Right forelimb (tissue), 1 donor: ENCODE results near the gene GNPTAB.
A peak's percentile ranks its signal among the peaks of the same experiment; 100 is the strongest.

Source experiments
- DNase-seq: peaks from one replicate; pipeline ENCODE4 v3.0.0-alpha.2; 2018

The GNPTAB gene

DNA sequence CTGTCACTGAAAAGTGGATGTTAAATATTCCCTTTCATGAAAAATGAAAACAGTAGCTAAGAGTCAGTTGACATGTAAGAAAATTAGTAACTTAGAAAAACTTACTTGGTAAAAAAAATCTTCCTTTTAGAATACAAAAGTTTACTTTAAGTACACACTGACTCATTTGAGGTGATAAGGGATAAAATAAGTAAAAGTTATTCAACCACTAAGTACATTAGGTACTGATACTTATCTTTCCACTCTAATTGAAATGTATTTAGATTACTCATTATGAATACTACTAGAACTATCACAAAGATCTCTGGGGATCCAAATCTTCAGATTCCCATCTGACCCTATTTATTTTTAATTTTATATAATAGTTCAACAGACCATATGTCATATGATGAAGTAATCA, 103.7 kb downstream of the GNPTAB start:
- no peak for DNase-seq

DNA sequence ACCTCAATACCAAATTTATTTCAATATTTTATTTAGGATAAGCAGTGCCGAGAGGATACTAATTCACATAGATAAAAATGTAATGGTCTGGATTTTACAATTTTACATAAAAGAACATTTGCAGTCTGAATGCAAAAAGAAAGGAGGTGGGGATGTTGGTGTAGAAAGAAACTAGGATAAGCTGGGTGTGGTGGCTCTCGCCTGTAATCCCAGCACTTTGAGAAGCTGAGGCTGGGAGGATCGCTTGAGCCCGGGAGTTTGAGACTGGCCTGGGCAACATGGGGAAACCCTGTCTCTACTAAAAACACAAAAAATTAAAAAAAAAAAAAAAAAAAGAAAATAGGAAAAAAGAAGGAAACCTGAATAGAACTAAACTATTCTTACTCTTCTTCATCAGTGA, 108.4 kb downstream of the GNPTAB start:
- DNase-seq: no peak

DNA sequence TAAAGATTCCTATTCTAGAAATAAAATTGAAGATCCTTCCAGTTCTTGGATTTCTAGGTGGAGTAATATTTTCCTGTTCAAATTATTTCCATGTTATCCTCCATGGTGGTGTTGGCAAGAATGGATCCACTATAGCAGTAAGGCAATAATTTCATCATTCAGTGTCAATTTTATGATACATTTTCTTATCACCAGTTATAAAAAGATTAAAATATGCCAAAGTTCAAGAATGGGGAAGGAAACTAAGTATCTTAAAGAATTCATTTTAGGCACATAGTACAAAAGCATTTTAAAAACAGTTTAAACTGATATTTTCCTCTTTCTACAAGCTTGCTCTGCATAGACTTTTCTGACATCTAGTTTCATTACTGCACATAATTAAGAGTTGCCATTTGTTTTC, 110.6 kb downstream of the GNPTAB start:
- DNase-seq: no peak

DNA sequence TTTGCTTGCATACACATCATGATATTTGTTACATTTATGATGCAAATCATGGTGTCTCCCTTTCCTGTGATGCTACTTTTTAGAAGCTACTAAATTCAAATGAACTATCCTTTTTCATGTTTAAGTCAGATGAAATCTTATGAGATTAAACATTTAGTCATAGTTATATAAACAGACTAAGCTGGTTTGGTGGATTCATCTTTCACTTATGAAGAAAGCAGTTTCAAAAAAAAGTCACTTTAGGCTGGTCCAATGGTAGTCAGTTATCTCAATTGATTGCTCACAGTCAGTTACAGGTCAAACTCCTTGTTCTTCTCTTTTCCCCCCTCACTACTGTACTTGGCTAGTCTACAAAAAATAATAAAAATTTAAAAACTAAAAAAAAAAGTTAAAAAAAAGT, 111.2 kb downstream of the GNPTAB start:
- no peak for DNase-seq

DNA sequence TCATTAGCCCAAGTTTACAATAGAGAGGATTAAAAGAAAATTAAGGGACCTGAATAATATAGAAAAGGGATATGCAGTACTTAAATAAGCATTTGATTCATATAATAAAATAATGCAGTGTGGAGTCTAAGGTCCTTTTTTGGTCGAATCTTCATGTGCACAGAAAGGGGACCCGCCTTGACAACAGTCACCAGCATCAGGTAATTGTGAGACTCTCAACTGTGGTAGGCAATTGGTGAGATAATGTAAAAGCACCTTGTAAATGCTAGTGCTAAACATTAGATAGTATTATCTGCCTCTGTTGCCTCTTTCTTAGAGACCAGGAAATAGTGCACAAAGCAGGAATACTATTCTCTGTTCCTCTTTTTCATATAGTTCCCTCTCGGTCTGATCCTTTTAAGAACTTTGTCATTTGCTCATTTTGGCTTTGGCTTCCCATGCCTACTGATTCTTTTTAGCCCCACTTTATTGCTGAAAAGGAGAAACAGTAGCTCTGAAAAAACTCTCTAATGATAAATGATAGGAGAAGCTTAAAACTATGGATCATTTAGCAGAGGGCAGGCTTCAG, 115.8 kb downstream of the GNPTAB start:
- DNase-seq: no peak

DNA sequence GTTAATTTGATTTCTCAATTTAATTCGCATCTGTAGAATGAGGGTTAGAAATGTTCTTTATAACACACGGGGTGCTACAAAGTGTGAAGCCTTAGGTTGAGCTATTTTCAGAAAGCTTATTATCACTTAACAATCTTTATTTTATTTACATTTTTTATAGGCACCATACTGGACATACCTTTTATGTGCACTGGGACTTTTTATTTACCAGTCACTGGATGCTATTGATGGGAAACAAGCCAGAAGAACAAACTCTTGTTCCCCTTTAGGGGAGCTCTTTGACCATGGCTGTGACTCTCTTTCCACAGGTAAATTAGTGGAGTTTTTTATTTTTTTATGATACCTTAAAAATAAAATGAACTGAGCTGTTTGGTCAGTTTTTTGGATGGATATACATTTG, 116.8 kb downstream of the GNPTAB start:
- DNase-seq: no peak

DNA sequence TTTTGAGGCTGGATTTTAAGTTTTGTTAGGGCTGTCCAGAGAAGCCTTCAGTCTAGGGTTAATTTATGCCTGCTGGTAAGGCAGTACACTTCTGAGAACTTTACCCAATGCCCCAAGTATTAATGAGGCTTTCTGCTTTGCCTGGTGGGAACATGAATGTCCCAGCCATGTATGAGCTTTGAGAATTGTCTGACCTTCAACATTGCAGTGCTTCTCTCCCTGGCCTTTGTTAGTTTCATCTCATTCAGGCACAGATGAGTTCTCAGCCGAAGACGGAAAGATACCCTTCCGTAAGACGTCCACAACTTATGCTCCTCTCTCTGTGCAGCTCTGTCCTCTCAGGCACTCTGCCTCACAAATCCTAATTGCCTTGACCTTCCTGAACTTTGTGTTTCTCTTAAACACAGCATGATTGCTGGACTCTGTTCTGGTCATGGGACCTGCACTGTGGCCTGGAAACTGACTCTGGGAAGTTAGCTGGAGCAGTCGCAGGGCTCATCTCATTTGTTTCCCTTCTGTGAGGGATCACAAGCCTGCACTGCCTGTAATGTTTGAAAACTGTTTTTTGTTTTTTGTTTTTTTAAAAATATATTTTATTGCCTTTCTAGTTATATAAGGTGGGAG, 117.6 kb downstream of the GNPTAB start:
- no peak for DNase-seq

DNA sequence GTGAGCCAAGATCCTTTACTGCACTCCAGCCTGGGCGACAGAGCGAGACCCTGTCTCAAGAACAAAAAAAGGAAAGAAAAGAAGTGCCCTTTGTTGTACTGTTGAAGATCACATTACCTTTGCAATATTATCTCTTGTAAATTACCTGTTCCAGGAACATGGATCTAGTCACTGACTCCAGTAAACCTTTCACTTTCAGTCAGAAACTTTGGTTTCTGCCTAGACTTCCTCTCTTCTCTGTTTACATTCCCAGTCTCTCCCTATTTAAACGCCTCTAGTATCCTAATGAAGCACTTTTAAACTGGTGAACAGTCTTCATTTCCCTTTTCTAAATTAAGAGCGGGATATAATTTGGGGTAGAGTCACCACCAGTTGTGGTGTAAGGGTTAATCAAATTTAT, 120.5 kb downstream of the GNPTAB start:
- no peak for DNase-seq

DNA sequence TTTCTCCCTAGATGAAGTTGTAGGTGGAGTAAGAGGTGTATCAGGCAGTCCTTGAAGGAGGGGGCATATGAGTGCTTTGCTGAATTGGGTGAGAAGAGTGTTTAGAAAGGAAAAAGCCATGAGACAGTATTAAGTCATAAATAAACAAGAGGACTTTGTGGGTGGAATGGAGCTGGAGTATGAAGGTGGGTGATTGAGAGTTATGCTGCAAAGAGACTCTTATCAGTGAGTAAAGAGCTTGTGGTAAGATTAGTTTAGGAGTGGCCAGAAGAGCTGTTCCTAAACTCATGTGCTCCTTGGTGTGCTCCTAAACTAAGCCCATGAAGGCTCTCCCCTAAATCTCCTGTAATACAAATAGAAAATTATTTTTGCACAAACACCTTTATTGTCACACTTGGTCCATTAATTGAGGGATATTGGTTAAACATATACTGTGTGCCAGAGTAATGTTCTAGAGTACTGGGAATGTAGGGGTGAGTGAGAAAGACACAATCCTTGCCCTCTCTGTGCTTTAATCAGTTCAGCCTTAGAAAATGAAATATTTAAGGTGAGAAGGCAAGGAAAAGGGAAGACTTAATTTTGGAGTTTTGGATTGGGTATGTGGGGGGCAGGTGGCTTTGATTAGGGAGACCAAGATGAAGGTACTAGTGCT, 123.5 kb downstream of the GNPTAB start:
- DNase-seq: no peak

DNA sequence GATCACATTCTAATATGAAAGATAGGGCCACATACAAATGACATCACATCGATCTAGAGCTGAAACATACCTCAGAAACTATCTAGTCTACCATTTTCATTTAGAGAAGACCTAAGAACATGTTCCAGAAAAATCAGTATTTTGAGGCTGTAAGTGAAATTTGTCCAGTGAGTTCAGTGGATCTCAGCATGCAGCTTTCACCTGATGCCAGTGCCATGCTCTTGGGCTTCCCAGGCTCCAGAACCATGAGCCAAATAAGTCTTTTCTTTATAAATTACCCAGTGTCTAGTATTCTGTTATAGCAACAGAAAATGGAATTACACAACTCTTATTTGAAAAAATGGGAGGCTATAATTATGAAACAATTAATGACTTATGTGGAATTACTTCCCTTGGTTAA, 124.4 kb downstream of the GNPTAB start:
- DNase-seq: no peak

DNA sequence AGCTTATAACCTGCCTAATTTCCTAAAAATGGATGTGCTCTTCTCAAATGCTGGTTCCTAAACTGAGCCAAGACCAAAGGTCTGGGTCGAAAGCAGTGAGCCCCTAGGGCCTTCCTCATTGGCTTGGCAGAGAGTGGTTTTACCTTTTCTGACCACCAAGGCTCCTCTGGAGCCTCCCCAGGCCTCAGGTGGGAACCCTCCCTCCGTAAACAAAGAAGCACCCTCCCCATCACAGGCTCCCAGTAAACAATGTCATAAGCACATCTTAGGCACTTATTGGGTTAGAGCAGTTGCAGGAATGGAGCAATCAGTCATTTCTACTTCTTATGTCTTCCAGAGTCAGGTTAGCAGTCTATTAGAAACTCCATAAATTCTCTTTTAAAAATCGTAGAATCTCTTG, 127.3 kb downstream of the GNPTAB start:
- DNase-seq: no peak

DNA sequence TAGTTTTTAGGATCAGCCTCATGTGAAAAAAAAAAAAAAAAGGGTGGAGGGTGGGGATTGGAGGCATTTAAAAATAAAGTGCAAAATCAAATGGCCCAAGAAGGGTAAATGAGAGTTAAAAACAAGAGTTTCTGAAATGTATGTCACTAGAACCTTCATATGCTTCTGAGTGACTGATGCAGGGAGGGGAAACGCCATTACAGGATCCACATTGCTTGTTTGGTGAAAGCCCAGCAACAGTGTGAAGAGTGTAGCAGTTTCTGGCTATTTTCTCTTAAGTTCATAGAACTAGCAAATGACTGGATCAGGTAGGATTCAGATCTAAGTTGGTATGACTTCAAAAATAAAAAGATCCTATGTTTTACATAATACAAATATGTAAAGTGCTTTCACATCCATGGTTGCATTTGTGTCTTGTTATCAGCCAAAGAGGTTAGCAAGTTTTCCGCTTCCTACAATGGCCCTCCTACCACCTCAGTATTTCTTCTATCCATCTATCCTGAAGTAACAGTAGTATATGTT, 130.4 kb downstream of the GNPTAB start:
- no peak for DNase-seq

DNA sequence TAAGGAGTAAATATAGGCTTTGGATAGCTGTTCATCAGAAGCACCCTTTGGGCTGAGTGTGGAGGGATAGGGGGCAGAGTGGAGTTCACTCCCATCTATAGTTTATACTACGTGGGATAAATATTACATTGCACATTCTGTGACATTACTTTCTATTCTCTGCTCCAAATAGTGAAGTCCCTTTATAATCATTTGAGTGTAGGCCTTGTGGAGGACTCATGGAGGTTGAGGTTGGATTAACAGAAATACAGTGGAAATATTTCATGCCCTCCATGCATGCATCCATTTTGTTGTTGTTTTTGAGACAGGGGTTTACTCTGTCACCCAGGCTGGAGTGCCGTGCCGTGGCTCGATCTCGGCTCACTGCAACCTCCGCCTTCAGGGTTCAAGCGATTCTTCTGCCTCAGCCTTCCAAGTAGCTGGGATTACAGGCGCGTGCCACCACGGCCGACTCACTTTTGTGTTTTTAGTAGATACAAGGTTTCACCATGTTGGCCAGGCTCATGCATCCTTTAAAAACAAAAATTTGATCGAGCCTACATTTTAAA, 131.9 kb downstream of the GNPTAB start:
- DNase-seq: no peak

DNA sequence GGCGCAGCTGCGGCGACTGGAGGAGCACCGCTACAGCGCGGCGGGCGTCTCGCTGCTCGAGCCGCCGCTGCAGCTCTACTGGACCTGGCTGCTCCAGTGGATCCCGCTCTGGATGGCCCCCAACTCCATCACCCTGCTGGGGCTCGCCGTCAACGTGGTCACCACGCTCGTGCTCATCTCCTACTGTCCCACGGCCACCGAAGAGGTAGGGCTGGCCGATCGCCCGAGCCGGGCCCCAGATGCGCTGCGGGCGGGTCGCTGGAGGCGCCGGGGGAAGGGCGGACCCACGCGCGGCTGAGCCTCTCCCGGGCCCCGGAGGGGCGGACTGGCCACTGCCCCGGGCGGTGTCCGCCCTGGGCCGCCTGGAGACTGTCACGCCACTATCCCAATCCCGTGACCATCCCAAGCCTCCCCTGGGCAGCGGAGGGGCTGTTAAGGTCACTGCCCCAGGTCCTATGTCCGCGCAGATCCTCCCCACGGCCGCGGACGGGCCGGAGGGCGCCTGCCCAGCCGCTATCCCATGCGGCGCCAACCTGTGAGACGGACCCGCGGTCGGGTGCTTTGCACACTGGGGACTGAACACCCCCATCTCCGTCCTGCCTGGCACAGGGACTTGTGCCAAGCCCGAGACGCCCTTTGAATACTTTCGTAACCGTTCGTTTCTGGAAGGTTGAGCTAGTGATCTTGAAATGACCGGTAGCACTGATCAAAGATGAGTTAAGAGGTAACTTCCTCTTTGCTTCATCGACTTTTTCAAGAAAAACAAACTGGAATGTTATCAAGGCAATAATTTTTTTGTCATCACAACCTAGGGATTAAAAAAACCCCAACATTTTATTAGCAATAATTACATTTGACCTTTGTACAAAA, 132.6 kb downstream of the GNPTAB start:
- peak; percentile 63 for DNase-seq

DNA sequence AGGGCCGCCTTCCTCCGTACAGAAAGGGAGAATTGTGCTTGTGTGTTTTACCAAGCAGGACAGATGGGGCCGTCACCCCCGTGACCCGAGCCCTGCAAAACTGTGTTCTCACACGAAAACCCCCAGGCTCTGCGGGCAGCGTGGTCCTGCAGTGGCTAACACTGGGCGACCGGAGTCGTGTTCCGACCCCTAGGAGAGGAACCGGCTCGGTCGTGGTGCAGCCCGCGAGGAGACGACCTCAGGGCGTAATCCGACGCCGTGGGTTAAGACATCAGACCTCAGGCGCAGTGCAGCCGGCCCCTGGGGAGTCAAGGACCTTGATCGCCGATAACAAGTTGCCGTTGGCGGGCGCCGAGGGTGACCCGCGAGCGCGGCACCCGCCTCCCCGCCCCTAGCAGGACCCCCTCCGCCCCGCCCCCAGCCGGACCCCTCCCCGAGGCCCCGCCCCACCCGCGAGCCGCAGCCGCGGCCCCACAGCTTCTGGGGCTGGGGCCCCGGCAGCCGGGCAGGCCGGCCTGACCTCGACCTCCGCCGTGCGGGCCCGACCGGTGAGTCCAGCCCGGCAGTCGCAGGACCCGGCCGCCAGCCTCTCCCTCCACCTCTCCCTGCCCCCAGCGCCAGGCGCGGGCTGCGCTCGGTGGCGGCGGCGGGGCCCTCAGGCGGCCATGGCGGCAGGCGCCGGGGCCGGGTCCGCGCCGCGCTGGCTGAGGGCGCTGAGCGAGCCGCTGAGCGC, 133.4 kb downstream of the GNPTAB start, which contains the start of gene CHPT1:
CHPT1 (plus strand) TSS at position 444 of the 733 bp plus-strand sequence; CDS start at position 666, 222 bp downstream.
- peak; percentile 81 for DNase-seq

DNA sequence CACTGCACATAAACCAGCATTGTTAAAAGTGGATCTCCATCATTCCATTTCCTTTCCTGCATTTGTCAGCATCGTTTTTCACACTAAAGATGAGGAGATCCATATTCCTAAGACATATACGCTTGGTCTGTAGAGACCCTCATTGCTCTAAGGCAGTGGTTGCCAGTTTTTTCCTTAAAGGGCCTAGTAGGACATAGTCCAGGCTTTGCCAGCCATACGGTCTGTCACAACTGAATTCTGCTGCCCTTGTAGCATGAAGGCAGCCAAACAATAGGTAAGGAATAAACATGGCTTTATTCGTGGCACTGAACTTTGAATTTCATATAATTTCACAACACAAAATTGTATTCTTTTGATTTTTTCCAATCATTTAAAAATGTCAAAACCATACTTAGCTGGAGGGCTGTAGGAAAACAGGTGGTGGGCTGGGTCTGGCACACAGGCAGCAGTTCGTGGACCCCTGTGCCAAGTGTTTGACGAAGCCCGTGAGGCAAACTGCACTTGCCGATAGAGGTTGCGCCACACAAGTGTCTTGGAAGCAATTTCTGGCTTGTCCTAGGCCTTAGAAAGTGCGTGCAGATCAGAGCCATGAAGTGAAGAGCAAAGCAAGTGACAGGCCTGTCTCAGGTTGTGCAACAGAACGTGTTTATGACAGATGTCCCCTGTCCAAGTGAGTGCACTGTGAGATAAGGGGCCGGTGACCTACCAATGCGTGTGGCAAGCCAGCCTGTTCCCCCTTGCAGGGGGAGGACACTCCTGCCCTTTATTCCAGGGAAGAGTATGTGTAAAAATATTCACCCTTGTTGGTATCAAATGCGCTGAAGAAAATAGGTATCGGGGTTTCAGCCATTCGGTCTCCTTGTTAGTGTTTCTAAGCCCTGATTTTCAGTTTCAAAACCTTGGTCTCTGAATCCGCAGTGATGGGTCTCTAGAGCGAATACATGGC, 134.2 kb downstream of the GNPTAB start:
- DNase-seq: peak; percentile 54

DNA sequence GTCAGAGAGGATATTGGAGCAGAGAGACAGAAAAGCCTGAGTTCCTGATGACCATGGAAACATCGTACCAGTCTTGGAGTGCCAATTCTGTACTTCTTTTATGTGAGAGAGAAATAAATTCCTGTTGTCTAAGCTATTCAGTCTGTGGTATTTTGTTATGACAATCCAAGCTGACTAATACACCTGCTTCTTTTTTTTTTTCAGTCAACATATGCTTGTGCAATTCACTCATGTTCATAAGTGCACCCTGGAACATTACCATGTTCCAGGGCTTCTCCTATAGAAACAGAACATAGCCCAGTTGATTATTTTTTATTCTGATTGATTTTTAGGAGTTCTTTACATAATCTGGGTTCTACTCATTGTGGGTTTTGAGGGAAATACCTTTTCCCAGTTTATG, 135.1 kb downstream of the GNPTAB start:
- no peak for DNase-seq
